ENCODE measurements around the gene SAMD5.

- TF ChIP-seq POLR2AphosphoS2 (conservative IDR thresholded peaks at IDR 0.05; ENCODE audit: low read length) (no peak), HDAC2 (IDR thresholded peaks at IDR 0.05) (no peak), EP300 (IDR thresholded peaks at IDR 0.05) (no peak), SMC3 (IDR thresholded peaks at IDR 0.05) (no peak), POLR2A (IDR thresholded peaks at IDR 0.05; ENCODE audit: low read length) (no peak)
- TF ChIP-seq, protein P1, sequence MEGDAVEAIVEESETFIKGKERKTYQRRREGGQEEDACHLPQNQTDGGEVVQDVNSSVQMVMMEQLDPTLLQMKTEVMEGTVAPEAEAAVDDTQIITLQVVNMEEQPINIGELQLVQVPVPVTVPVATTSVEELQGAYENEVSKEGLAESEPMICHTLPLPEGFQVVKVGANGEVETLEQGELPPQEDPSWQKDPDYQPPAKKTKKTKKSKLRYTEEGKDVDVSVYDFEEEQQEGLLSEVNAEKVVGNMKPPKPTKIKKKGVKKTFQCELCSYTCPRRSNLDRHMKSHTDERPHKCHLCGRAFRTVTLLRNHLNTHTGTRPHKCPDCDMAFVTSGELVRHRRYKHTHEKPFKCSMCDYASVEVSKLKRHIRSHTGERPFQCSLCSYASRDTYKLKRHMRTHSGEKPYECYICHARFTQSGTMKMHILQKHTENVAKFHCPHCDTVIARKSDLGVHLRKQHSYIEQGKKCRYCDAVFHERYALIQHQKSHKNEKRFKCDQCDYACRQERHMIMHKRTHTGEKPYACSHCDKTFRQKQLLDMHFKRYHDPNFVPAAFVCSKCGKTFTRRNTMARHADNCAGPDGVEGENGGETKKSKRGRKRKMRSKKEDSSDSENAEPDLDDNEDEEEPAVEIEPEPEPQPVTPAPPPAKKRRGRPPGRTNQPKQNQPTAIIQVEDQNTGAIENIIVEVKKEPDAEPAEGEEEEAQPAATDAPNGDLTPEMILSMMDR (IDR thresholded peaks at IDR 0.05): no peak
Observed at GRCh38 chr6:147510929-147511590, 2.6 kb downstream of the SAMD5 start.
